Dermis microvascular lymphatic vessel endothelial cell (primary cell): ENCODE results near the gene SOCS3. TPM values are rescaled to one million over a fixed set of nuclear protein-coding genes. Genes with fewer than 3 reads are reported as not detected.
"Not testable (repeated sequence)": the region's sequence is repeated elsewhere in the genome, so short reads cannot be mapped to it uniquely, and the experiment has no call there.

Source experiments
- DNase-seq, 2 donors: peaks; one replicate each; pipeline versions ENCODE4 v3.0.0 to v3.0.0-alpha.2; 2010; ENCODE audit warnings: low read depth in 2 of 2
- total RNA-seq: library from RNA; depleted of rRNA; stranded (reverse); fragments of >200 nt; gene quantifications from 2 replicates; pipeline ENCODE4 v1.2.1, GENCODE V29; 2014

The SOCS3 gene
- total RNA-seq, 1 donor from 2014 or later = 35.8 TPM

GRCh38 chr17:78309659-78310255, 50.1 kb downstream of the SOCS3 start:
- not testable (repeated sequence) for DNase-seq

- DNase-seq = no peak
Observed at GRCh38 chr17:78307887-78308638, 51.8 kb downstream of the SOCS3 start.

GRCh38 chr17:78306913-78307312, 53.0 kb downstream of the SOCS3 start:
- no peak for DNase-seq

Other genes starting within 250 kb of the SOCS3 start
- gene TMC6, start 231.3 kb downstream of the SOCS3 start, total RNA-seq = 23.1 and 35.7 TPM in 2 replicates
- gene TMC8, start 229.3 kb downstream of the SOCS3 start, total RNA-seq = 0.13 and 0.25 TPM in 2 replicates
- gene C17orf99, start 213.7 kb downstream of the SOCS3 start, total RNA-seq = not detected in 2 replicates
- gene SYNGR2, start 191.5 kb downstream of the SOCS3 start, total RNA-seq = 25.2 and 45.1 TPM in 2 replicates
- 79.3 and 147 TPM in 2 replicates for gene TK1, start 173.0 kb downstream of the SOCS3 start, total RNA-seq
- gene AFMID, start 172.7 kb downstream of the SOCS3 start, total RNA-seq = 47.2 and 74.5 TPM in 2 replicates
- gene BIRC5, start 145.8 kb downstream of the SOCS3 start, total RNA-seq = 29.3 and 81.4 TPM in 2 replicates
- under 0.01 and 0.51 TPM in 2 replicates for gene TMEM235, start 128.4 kb downstream of the SOCS3 start, total RNA-seq
- gene PGS1, start 18.6 kb upstream of the SOCS3 start, total RNA-seq = 19.8 and 30.5 TPM in 2 replicates
- gene DNAH17, start 217.3 kb upstream of the SOCS3 start, total RNA-seq = under 0.01 TPM in 2 replicates